T-helper 1 cell treated with Interleukin-12 subunit alpha and Interleukin-12 subunit beta and Interleukin-4 antibody, amounts not matched to agents 30 μg/mL and 1 μg/mL, for 36 hours (primary cell): Measurements from ENCODE around the gene PLCL1.

ENCODE experiments used
- H3K27ac Mint-ChIP-seq: one replicate; pipeline ENCODE4 v1.8.0; 2021; ENCODE audit warnings: mild to moderate bottlenecking, mixed read lengths
- H3K27me3 Mint-ChIP-seq: one replicate; pipeline ENCODE4 v1.8.0; 2021; ENCODE audit warnings: low read depth, mixed read lengths
- H3K36me3 Mint-ChIP-seq: one replicate; pipeline ENCODE4 v1.8.0; 2021; ENCODE audit warnings: low read depth, mixed read lengths
- H3K4me1 Mint-ChIP-seq: one replicate; pipeline ENCODE4 v1.8.0; 2021; ENCODE audit warnings: low read depth, mixed read lengths
- H3K4me3 Mint-ChIP-seq: one replicate; pipeline ENCODE4 v1.8.0; 2021; ENCODE audit warnings: mild to moderate bottlenecking, moderate library complexity, mixed read lengths
- H3K9me3 Mint-ChIP-seq: one replicate; pipeline ENCODE4 v1.8.0; 2021; ENCODE audit warnings: mixed read lengths

Gene PLCL1

GRCh38 chr2:198077477-198077876, 273.1 kb downstream of the PLCL1 start:
- no peaks in the 10 kb centered on the region for H3K36me3 Mint-ChIP-seq
- no peaks in the 10 kb centered on the region for H3K9me3 Mint-ChIP-seq
- H3K27me3 Mint-ChIP-seq: no peaks in the 10 kb centered on the region
- no peaks in the 10 kb centered on the region for H3K4me1 Mint-ChIP-seq
- H3K4me3 Mint-ChIP-seq: no peak overlapping the region
- no peak overlapping the region for H3K27ac Mint-ChIP-seq

DNA sequence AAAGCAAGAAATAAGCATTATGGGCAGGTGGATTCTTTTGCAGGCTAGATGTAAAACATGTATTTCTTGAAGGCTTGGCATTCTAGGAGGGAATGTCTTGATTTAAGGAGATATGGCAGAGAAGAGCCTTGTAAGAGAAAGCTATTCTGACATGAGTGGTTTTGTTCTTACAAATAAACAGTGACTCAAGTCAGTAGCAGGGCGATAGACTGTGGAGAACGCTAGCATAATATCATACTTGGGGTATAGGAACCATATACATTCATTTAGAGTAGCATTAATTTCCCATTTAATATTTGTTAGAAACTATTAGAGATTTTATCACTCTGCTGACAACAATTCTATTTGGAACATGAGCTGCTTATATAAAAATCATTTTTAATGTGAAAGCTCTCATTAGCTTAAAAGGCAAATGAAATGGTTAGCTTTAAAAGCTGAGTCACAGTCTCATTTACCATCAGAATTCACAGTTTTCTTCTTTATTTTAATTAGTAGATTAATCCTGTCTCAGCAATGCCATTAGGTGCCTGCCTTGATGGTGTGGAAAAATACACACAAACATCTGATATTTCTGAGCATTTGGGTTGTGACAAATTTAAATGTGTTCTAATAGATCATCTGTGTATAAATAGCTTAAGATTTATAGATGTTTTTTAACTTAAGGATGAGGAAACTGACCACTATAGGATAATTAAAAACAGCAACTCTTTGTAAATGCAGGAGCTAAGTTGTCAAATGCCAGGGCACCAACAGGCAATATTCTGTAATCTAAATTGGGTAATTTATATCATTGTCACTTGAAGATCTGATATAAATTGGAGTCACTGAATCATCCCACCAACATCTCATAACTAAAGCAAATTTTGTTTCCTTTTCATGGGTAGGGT, 276.7 kb downstream of the PLCL1 start:
- H3K4me3 Mint-ChIP-seq: no peak overlapping the region
- H3K4me1 Mint-ChIP-seq: no peaks in the 10 kb centered on the region
- H3K27me3 Mint-ChIP-seq: no peaks in the 10 kb centered on the region
- no peaks in the 10 kb centered on the region for H3K9me3 Mint-ChIP-seq
- no peak overlapping the region for H3K27ac Mint-ChIP-seq
- H3K36me3 Mint-ChIP-seq: no peaks in the 10 kb centered on the region

DNA sequence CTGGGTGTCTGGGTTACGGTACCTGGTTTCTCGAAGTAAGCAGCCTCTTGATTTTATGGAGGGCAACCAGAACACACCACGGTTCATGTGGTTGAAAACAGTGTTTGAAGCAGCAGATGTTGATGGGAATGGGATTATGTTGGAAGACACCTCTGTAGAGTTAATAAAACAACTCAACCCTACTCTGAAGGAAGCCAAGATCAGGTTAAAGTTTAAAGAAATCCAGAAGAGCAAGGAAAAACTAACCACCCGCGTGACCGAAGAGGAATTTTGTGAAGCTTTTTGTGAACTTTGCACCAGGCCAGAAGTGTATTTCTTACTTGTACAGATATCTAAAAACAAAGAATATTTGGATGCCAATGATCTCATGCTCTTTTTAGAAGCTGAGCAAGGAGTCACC, 279.8 kb downstream of the PLCL1 start:
- no peaks in the 10 kb centered on the region for H3K36me3 Mint-ChIP-seq
- H3K9me3 Mint-ChIP-seq: no peaks in the 10 kb centered on the region
- no peaks in the 10 kb centered on the region for H3K27me3 Mint-ChIP-seq
- H3K4me3 Mint-ChIP-seq: no peak overlapping the region
- no peak overlapping the region for H3K27ac Mint-ChIP-seq
- no peaks in the 10 kb centered on the region for H3K4me1 Mint-ChIP-seq

GRCh38 chr2:198096002-198096401, 291.6 kb downstream of the PLCL1 start:
- no peak overlapping the region for H3K27ac Mint-ChIP-seq
- no peaks in the 10 kb centered on the region for H3K4me1 Mint-ChIP-seq
- H3K4me3 Mint-ChIP-seq: no peak overlapping the region

DNA sequence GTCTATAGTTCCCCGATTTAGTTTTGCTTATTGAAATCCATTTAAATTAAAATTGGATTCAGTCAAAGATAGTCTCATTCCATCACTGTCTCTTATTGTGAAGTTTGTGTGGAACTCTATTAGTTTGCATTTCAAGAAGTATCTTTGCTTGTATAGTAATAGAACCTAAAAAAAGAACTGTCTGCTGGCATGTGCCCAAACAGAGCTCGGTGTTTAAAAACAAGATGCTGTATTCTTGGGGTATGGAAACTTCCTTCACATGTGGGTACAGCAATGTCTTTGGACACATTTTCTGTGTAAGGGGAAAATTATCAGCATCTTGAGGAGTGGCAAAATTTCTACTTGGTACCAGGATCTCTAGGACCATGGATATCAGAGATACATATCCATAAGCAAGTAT, 292.6 kb downstream of the PLCL1 start:
- Mint-ChIP-seq H3K36me3 (no peaks in the 10 kb centered on the region), H3K27ac (no peak overlapping the region), H3K27me3 (no peaks in the 10 kb centered on the region), H3K4me3 (no peak overlapping the region), H3K9me3 (no peaks in the 10 kb centered on the region), H3K4me1 (no peaks in the 10 kb centered on the region)

More at GRCh38 chr2:198096002-198096401, 291.6 kb downstream of the PLCL1 start:
- Mint-ChIP-seq H3K9me3 (no peaks in the 10 kb centered on the region), H3K36me3 (no peaks in the 10 kb centered on the region), H3K27me3 (no peaks in the 10 kb centered on the region)

DNA sequence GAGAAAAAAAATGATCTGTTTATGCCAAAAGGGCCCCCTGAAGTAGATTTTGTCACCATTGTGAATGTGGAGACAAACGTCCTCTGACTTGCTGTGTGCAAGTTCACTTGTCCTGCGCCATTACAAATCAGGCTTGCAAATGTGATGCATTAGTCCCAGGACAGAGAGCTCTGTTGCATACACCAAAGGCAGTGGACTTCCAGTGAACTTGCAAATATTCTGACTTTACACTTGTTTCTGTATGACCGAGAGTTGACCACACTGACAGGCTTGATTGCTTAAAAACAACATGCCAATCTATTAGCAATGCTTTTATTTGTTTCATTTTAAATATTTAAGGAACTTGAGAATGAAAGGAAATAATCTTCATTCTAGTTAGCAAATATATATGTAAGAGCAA, 293.2 kb downstream of the PLCL1 start:
- Mint-ChIP-seq H3K36me3 (no peaks in the 10 kb centered on the region), H3K4me1 (no peaks in the 10 kb centered on the region), H3K4me3 (no peak overlapping the region), H3K9me3 (no peaks in the 10 kb centered on the region), H3K27me3 (no peaks in the 10 kb centered on the region), H3K27ac (no peak overlapping the region)

DNA sequence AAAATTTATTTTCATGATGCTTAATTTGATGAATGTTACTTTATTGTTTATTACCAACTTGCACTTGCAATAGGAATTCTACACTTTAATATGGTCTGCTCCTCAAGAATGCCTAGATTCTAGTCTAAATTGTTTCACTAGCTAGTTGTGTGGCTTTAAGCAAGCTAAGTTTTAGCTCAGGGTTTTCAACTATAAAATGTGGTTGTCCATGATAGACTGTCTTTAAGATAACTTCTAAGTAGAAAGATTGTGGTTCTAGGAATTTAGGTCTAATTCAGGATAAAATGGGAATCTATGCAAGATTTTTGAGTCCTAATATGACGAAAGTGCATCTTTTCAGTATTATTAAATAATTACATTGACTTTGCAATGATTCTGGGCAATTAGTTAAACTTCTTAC, 294.0 kb downstream of the PLCL1 start:
- H3K27ac Mint-ChIP-seq: no peak overlapping the region
- H3K4me3 Mint-ChIP-seq: no peak overlapping the region
- H3K27me3 Mint-ChIP-seq: no peaks in the 10 kb centered on the region
- H3K4me1 Mint-ChIP-seq: no peaks in the 10 kb centered on the region
- no peaks in the 10 kb centered on the region for H3K9me3 Mint-ChIP-seq
- no peaks in the 10 kb centered on the region for H3K36me3 Mint-ChIP-seq

DNA sequence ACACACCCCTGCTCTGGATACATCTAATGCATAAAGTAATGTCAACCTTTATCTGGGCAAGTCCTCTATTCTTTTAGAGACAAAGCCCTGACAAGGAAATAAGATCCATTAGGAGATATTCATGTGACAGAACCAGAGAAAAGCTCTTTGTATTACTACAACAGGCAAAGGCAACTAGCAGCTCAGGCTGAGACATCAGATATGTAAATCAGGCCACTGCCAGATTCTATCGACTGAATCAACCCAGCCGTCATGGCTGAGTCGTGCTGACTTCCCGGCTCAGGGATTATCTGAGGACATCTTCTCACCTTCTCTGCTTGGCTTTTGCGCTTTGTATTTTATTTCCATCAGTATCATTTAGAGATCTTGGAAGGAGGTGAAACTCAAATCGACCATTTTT, 294.5 kb downstream of the PLCL1 start:
- Mint-ChIP-seq H3K9me3 (no peaks in the 10 kb centered on the region), H3K27me3 (no peaks in the 10 kb centered on the region)

GRCh38 chr2:198100346-198100745, 296.0 kb downstream of the PLCL1 start:
- H3K27ac Mint-ChIP-seq: no peak overlapping the region
- no peak overlapping the region for H3K4me3 Mint-ChIP-seq
- no peaks in the 10 kb centered on the region for H3K9me3 Mint-ChIP-seq
- H3K36me3 Mint-ChIP-seq: no peaks in the 10 kb centered on the region
- no peaks in the 10 kb centered on the region for H3K27me3 Mint-ChIP-seq
- H3K4me1 Mint-ChIP-seq: no peaks in the 10 kb centered on the region

More for the DNA sequence above, 294.5 kb downstream of the PLCL1 start:
- Mint-ChIP-seq H3K27ac (no peak overlapping the region), H3K4me1 (no peaks in the 10 kb centered on the region), H3K36me3 (no peaks in the 10 kb centered on the region), H3K4me3 (no peak overlapping the region)

DNA sequence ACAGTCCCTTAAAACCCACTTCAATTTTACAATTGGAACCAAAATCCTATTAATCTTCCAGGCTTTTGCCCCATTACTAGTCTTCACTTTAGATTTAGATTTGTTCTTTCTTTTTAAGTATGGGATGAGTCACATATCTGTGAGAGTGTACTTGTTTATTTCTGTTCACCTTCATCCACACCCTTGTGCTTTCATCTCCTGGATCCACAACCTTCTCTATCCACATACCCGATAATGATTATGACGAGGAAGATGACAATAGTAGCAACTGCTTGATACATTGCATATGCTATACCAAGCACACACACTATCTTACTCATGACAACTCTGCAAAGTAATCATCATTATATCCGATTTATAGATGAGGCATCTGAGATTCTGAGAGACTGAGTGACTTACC, 297.3 kb downstream of the PLCL1 start:
- Mint-ChIP-seq H3K9me3 (no peaks in the 10 kb centered on the region), H3K4me1 (no peaks in the 10 kb centered on the region), H3K4me3 (no peak overlapping the region), H3K27me3 (no peaks in the 10 kb centered on the region), H3K36me3 (no peaks in the 10 kb centered on the region), H3K27ac (no peak overlapping the region)

DNA sequence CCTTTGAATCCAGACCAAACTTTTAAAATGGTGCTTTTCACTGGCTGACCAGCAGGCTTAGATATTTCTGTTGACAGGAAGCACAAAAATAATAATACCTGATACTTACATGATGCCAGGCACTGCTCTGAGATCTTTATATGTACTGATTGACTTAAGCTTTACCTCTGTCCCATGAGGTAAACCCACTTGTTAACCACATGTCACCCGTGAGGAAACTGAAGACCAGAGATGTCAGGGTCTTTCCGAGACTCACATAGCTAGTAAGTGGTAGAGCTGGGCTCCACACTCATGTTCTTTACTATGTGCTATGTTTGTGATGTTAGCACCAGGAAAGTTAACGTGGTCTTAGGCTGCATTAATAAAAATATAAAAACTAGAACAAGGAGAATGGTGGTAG, 297.7 kb downstream of the PLCL1 start:
- no peaks in the 10 kb centered on the region for H3K9me3 Mint-ChIP-seq
- H3K36me3 Mint-ChIP-seq: no peaks in the 10 kb centered on the region
- H3K4me1 Mint-ChIP-seq: no peaks in the 10 kb centered on the region
- H3K27ac Mint-ChIP-seq: no peak overlapping the region
- no peaks in the 10 kb centered on the region for H3K27me3 Mint-ChIP-seq
- H3K4me3 Mint-ChIP-seq: no peak overlapping the region

- H3K27me3 Mint-ChIP-seq: no peaks in the 10 kb centered on the region
- H3K36me3 Mint-ChIP-seq: no peaks in the 10 kb centered on the region
- H3K4me3 Mint-ChIP-seq: no peak overlapping the region
- H3K9me3 Mint-ChIP-seq: no peaks in the 10 kb centered on the region
- H3K27ac Mint-ChIP-seq: no peak overlapping the region
- H3K4me1 Mint-ChIP-seq: no peaks in the 10 kb centered on the region
Observed at GRCh38 chr2:198102856-198103255, 298.5 kb downstream of the PLCL1 start.

- H3K4me3 Mint-ChIP-seq: no peak overlapping the region
- H3K27me3 Mint-ChIP-seq: no peaks in the 10 kb centered on the region
- H3K36me3 Mint-ChIP-seq: no peaks in the 10 kb centered on the region
- H3K9me3 Mint-ChIP-seq: no peaks in the 10 kb centered on the region
- H3K4me1 Mint-ChIP-seq: no peaks in the 10 kb centered on the region
- no peak overlapping the region for H3K27ac Mint-ChIP-seq
Observed at GRCh38 chr2:198106621-198107385, 302.4 kb downstream of the PLCL1 start.

GRCh38 chr2:198113316-198113715, 308.9 kb downstream of the PLCL1 start:
- Mint-ChIP-seq H3K4me3 (no peak overlapping the region), H3K27me3 (no peaks in the 10 kb centered on the region), H3K9me3 (no peaks in the 10 kb centered on the region), H3K27ac (no peak overlapping the region), H3K36me3 (no peaks in the 10 kb centered on the region), H3K4me1 (no peaks in the 10 kb centered on the region)

DNA sequence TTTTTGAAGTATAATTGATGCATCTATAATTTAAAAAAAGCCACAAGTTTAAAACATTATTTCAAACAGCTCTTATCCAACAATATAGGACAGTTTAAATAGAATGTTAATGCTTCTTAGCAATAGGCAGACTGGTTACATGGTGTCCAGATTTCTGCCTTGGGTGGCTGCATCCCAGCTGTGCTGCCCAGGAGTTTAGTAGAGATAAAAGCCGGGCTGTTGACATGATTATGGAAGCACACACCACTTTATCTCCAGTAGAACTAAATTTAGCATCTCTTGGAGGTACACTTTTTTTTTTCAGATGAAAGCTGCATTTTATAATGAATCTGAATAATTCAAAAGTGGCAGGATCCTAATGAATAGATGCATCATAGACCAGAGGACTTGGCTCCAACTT, 309.7 kb downstream of the PLCL1 start:
- Mint-ChIP-seq H3K4me1 (no peaks in the 10 kb centered on the region), H3K4me3 (no peak overlapping the region), H3K27ac (no peak overlapping the region), H3K9me3 (no peaks in the 10 kb centered on the region), H3K36me3 (no peaks in the 10 kb centered on the region), H3K27me3 (no peaks in the 10 kb centered on the region)
